Hippocampal formation (tissue), 2 donors: ENCODE data around the gene TMEM50A.
"Not testable (repeated sequence)": the region's sequence is repeated elsewhere in the genome, so short reads cannot be mapped to it uniquely, and the experiment has no call there.

Source experiments
- DNase-seq, 2 donors: peaks; one replicate each; lab custom pipeline; 2025; lab: John Stamatoyannopoulos, UW

TMEM50A gene

GRCh38 chr1:25338188-25338981 lies at the start of gene TMEM50A:
Gene TMEM50A, plus strand, starts transcription at chr1:25338334. Its CDS starts 2,153 bp downstream, at chr1:25340487.
- peak; percentile 60 to 90 for DNase-seq

GRCh38 chr1:25288573-25289101 lies 49.5 kb upstream of the TMEM50A start:
- not testable (repeated sequence) for DNase-seq

DNA sequence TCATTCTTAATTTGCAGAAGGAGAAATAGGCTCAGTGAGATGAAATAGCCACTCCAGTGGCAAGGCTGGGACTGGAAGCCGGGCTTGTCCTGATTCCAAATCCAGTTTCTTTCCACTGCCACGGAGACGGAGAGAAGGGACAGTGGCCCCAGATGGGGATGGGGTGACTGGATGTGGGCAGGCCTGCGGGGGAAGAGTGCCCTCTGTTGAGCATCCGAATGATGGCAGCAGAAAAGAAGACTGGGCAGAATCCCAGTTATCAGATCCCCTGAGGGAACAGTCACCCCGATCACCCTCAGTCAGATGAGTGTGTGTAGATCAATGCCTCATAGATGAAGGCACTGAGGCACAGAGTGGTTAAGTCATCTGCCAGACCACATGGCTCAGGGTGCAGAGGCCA lies 48.1 kb upstream of the TMEM50A start:
- DNase-seq: not testable (repeated sequence)

DNA sequence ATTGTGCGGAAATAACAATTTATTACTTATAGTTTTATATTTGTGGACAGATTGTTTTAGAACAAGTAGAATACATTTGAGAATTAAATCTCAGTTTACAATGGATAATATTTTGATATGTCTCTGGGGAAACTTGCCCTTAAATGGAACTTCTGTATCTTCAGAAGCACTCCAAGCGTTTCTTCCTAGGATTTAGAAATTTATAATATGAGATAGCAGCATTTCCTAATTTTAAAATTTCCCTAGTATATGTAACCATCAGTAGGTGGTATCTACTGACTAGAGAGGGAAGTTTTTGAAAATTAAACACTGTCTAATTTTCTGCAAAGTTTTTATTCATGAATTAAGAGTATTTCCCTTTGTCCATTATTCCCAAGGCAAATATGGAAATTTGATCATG lies 44.7 kb upstream of the TMEM50A start:
- not testable (repeated sequence) for DNase-seq

DNA sequence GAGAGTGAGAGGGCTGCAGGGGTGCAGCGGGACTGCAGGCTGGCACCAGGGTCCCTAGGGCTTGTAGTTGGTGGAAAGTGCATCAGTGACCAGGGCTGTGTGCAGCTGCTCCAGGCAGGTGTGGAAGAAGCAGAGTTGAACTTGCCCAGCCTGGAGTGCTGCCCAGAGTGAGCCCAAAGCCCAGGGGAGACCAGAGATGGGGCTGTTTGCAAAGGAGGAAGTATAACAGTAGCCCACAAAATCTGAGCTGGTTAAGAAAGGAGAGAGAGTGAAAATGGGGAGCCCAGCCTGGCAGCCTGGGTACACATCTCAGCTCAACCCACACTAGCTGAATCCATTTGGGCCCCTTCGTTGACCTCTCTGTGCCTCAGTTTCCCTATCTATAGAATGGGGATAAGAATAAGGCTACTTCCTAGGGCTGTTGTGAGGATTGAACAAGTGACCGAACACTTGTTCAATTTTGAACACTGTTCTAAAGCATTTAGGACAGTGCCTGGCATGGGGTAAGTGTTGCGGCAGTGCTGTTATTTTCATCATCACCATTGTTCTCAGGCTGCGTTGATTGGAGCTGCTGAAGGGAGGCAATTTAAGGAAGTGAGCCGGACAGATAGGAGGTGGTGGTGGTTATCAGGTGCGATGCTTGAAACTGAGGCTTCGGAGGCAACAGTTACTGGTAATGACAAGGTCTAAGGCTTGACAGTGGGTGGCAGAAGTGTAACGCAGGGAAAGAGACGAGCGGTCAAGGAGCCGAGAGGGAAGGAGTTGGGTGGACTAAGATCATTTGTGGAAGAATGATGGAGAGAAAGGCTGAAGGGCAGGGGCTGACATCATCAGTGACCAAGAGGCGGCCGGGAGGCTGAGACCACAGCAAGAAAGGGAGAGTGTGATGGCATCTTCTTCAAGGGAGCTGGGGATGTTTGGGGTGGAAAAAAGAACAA lies 43.0 kb upstream of the TMEM50A start:
- not testable (repeated sequence) for DNase-seq

- DNase-seq: not testable (repeated sequence)
Measured at GRCh38 chr1:25296501-25296900, 41.6 kb upstream of the TMEM50A start.

DNA sequence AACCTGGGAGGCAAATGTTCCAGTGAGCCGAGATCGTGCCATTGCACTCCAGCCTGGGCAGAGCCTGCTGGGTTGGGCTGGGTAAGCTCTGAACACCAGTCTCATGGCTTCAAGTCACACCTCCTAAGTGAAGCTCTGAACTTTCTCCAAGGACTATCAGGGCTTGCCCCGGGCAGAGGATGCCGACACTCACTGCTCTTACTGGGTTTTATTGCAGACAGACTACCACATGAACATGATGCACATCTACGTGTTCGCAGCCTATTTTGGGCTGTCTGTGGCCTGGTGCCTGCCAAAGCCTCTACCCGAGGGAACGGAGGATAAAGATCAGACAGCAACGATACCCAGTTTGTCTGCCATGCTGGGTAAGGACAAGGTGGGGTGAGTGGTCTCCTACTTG lies 37.4 kb upstream of the TMEM50A start:
- DNase-seq: not testable (repeated sequence)

DNA sequence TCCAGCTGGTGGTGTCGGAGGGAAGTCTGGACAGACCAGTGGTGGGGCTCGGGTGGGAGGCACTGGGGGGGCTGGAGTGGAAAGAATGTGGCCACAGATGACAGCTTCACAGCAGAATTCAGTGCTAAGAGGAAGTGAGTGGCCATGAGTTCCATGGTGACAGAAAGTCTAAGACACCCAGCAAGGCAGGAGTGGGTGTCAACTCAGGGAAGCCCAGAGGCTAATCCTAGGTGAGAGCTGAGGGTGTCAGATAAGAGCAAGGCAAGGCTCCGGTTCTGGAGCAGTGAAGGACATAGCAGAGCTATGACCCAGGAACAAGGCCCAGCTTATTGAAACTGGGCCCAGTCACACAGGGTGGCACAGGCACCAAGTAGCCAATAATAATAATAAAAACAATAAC lies 35.8 kb upstream of the TMEM50A start:
- not testable (repeated sequence) for DNase-seq

- DNase-seq: not testable (repeated sequence)
Measured at GRCh38 chr1:25304936-25305335, 33.2 kb upstream of the TMEM50A start.

- DNase-seq: not testable (repeated sequence)
Measured at GRCh38 chr1:25308168-25308567, 30.0 kb upstream of the TMEM50A start.

DNA sequence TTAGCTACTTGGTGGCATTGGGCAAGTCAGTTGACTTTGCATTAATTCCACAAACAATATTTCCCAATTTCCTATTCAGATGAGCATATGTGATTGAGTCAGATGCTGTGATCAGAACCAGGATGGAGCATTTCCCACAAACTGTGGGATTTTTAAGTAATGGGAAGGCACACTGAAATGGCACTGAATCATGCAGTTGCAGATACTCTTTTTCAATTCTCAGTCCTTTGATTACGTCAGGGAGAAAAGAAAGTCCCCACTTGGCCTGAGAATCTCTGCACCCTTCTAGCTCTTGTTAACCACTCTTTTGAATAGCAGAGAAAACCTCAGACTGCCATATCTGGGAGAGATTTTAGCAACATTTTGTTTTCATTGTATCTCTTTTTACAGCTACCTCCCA lies 29.0 kb upstream of the TMEM50A start:
- DNase-seq: not testable (repeated sequence)

- DNase-seq: not testable (repeated sequence)
Measured at GRCh38 chr1:25309486-25309885, 28.6 kb upstream of the TMEM50A start.

- DNase-seq: not testable (repeated sequence)
Measured at GRCh38 chr1:25312806-25313470, 25.2 kb upstream of the TMEM50A start.

DNA sequence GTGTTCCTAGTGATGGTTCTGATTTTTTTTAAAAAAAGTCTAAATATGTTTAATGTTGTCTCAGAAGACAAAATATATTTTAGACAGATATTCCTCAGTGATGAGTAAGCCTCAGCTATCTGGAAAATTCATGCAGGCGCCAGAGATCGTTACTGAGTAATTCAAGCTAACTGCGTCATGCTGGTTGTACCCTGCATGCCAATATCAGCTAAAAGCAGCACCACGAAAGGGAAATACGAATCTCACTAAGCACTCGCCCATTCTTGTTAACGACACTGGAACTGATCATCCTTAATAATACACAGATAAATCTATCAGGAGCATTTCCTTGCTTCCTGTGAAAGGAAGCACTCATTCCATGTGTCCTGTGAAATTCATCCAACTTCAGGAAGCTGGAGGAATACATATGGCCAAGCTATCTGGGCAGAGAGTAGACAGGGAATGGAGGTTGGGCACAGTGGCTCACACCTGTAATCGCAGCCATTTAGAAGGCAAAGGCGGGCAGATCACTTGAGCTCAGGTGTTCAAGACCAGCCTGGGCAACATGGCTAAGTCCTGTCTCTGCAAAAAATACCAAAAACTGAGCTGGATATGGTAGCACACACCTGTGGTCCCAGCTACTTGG lies 17.7 kb upstream of the TMEM50A start:
- DNase-seq: not testable (repeated sequence)

DNA sequence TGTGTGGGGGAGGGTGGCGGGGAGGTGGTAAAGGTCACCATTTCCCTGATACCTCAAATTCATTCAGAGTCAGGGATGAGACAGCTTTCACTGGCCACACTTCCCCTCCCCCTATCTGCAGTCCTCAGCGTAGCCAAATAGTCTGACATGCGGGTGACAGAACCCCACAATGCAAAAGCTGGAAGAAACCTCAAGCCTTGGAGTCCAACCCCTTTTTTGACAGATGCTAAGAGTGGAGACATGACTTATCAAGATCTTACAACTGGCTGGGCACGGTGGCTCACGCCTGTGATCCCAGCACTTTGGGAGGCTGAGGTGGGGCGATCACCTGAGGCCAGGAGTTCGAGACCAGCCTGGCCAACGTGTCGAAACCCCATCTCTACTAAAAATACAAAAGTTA lies 16.0 kb upstream of the TMEM50A start:
- not testable (repeated sequence) for DNase-seq

DNA sequence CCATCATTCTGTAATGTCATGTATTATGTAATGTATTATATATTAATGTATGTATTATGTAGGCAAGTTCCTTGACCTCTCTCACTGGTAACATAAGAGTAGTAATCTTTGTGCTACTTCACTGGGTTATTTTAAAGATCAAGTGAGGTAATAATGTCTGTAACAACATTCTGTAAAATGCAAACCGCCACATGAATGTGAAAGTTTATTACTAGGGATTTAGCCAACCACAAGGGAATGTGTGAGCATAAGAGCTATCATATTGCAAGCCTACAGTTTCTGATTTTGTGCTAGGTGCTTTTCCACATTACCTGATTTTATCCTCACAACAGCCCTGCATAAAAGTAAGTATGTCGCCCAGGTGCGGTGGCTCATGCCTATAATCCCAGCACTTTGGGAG lies 13.7 kb upstream of the TMEM50A start:
- DNase-seq: not testable (repeated sequence)

GRCh38 chr1:25327864-25328790 lies 10.0 kb upstream of the TMEM50A start:
- DNase-seq: not testable (repeated sequence)

GRCh38 chr1:25328791-25329185 lies 9.3 kb upstream of the TMEM50A start:
- not testable (repeated sequence) for DNase-seq

GRCh38 chr1:25329336-25329735 lies 8.8 kb upstream of the TMEM50A start:
- not testable (repeated sequence) for DNase-seq

DNA sequence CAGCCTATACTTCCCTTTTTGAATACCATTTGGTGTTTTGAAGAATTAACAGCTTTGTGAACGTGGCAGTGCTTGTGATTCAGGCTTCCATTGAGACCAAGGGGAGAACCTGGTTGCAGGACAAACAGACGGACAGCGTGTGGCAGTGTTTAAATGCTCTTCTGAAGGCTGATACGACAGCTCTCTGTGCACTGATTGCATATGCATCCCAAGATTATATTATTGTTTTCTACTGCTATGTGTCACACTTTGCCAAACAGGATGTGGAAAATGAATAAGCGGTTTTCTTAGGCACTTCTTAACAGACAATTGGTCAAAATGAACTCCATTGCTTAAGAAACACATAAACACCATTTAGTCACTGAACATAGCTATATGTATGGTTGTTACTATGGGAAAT lies 8.2 kb upstream of the TMEM50A start:
- DNase-seq: not testable (repeated sequence)
